Measurements from ENCODE around the gene COL4A1.

The COL4A1 gene

GRCh38 chr13:110221406-110222117 lies 85.4 kb downstream of the COL4A1 start:
- H3K27ac ChIP-seq (replicated peaks) = no peak overlapping the region

GRCh38 chr13:110220471-110220870 lies 86.5 kb downstream of the COL4A1 start:
- Histone ChIP-seq H3K27me3 (ENCODE audit: insufficient read depth, poor library complexity, severe bottlenecking) (no peaks in the 10 kb centered on the region), H3K4me3 (replicated peaks; ENCODE audit: insufficient read depth, low read length) (no peak overlapping the region), H3K27ac (replicated peaks) (no peak overlapping the region)
- TF ChIP-seq CTCF (IDR thresholded peaks at IDR 0.05; ENCODE audit: insufficient read depth, low read length) (no peak), SPI1 (IDR thresholded peaks at IDR 0.05; ENCODE audit: borderline replicate concordance, low read depth) (no peak), GABPA (IDR thresholded peaks at IDR 0.05; ENCODE audit: low read depth) (no peak), POLR2AphosphoS5 (IDR thresholded peaks at IDR 0.05; ENCODE audit: low read depth) (no peak), REST (IDR thresholded peaks at IDR 0.05; ENCODE audit: insufficient replicate concordance, low read depth) (no peak)
- DNase-seq (ENCODE audit: low read depth in 1 of 2, low spot score in 1 of 2) = peak in 1 of 2 experiments; percentile 30

More at GRCh38 chr13:110221406-110222117, 85.4 kb downstream of the COL4A1 start:
- no peak for TF ChIP-seq POLR2AphosphoS5 (IDR thresholded peaks at IDR 0.05; ENCODE audit: low read depth)
- TF ChIP-seq GABPA (IDR thresholded peaks at IDR 0.05; ENCODE audit: low read depth) = no peak
- TF ChIP-seq SPI1 (IDR thresholded peaks at IDR 0.05; ENCODE audit: borderline replicate concordance, low read depth) = no peak
- no peak for TF ChIP-seq REST (IDR thresholded peaks at IDR 0.05; ENCODE audit: insufficient replicate concordance, low read depth)
- no peak for TF ChIP-seq CTCF (IDR thresholded peaks at IDR 0.05; ENCODE audit: insufficient read depth, low read length)
- H3K4me3 ChIP-seq (replicated peaks; ENCODE audit: insufficient read depth, low read length) = no peak overlapping the region
- no peak for DNase-seq (ENCODE audit: low read depth in 1 of 2, low spot score in 1 of 2)
- no peaks in the 10 kb centered on the region for H3K27me3 ChIP-seq (ENCODE audit: insufficient read depth, poor library complexity, severe bottlenecking)

GRCh38 chr13:110218581-110219201 lies 88.3 kb downstream of the COL4A1 start:
- Histone ChIP-seq H3K4me3 (replicated peaks; ENCODE audit: insufficient read depth, low read length) (no peak overlapping the region), H3K27ac (replicated peaks) (no peak overlapping the region), H3K27me3 (ENCODE audit: insufficient read depth, poor library complexity, severe bottlenecking) (no peaks in the 10 kb centered on the region)
- DNase-seq (ENCODE audit: low read depth in 1 of 2, low spot score in 1 of 2) = no peak
- TF ChIP-seq POLR2AphosphoS5 (IDR thresholded peaks at IDR 0.05; ENCODE audit: low read depth) (no peak), GABPA (IDR thresholded peaks at IDR 0.05; ENCODE audit: low read depth) (no peak), SPI1 (IDR thresholded peaks at IDR 0.05; ENCODE audit: borderline replicate concordance, low read depth) (no peak), CTCF (IDR thresholded peaks at IDR 0.05; ENCODE audit: insufficient read depth, low read length) (no peak), REST (IDR thresholded peaks at IDR 0.05; ENCODE audit: insufficient replicate concordance, low read depth) (no peak)
